ENCODE data around the gene ARMC2.

DNA sequence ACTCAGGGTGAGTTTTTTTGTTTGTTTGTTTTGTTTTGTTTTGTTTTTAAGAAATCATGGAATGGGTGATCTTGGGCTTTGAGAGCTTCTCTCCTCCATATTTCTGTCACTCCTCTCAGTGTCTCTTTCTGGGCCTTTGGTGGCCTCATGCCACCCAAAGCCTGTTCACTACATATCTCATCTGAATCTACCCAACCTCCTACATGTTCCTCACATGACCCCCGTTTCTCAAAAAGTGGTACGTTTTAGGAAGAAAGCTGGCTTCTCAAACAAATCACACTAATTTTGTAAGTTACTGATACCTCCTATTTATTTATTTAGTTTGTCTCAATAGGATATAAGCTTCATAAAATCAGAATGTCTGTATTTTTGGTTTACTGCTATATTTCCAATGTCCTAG, 166.4 kb downstream of the ARMC2 start:
- TF ChIP-seq, protein P1, sequence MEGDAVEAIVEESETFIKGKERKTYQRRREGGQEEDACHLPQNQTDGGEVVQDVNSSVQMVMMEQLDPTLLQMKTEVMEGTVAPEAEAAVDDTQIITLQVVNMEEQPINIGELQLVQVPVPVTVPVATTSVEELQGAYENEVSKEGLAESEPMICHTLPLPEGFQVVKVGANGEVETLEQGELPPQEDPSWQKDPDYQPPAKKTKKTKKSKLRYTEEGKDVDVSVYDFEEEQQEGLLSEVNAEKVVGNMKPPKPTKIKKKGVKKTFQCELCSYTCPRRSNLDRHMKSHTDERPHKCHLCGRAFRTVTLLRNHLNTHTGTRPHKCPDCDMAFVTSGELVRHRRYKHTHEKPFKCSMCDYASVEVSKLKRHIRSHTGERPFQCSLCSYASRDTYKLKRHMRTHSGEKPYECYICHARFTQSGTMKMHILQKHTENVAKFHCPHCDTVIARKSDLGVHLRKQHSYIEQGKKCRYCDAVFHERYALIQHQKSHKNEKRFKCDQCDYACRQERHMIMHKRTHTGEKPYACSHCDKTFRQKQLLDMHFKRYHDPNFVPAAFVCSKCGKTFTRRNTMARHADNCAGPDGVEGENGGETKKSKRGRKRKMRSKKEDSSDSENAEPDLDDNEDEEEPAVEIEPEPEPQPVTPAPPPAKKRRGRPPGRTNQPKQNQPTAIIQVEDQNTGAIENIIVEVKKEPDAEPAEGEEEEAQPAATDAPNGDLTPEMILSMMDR (IDR thresholded peaks at IDR 0.05; ENCODE audit: low read length) = no peak
- no peak for TF ChIP-seq EZH2 (IDR thresholded peaks at IDR 0.05; ENCODE audit: borderline replicate concordance, low read length)

Measured in OCI-LY1 (cell line).